WERI-Rb-1 (cell line): ENCODE measurements around the gene MAN1B1.
A peak's percentile ranks its signal among the peaks of the same experiment; 100 is the strongest.

Experiments used
- DNase-seq: peaks from one replicate; pipeline ENCODE4 v3.0.0-alpha.2; 2020
- H3K27ac ChIP-seq: fragments of 250-450 bp; sonication (Bioruptor Pico); 2 replicates; pipeline ENCODE4 v1.5.1; 2020; ENCODE audit warnings: mild to moderate bottlenecking, moderate library complexity
- H3K27me3 ChIP-seq: fragments of 250-450 bp; sonication (Bioruptor Pico); 2 replicates; pipeline ENCODE4 v1.5.1; 2021; ENCODE audit warnings: mild to moderate bottlenecking, low read depth, moderate library complexity; ENCODE audit not compliant: insufficient read depth, severe bottlenecking
- H3K36me3 ChIP-seq: fragments of 250-450 bp; sonication (Bioruptor Pico); 2 replicates; pipeline ENCODE4 v1.5.1; 2020; ENCODE audit warnings: mild to moderate bottlenecking, moderate library complexity
- H3K4me3 ChIP-seq: 2 replicates; pipeline ENCODE4 v1.5.1; 2011; ENCODE audit warnings: low read depth, mild to moderate bottlenecking, control low read depth, low read length
- H3K9me3 ChIP-seq: fragments of 250-450 bp; sonication (Bioruptor Pico); 2 replicates; pipeline ENCODE4 v1.5.1; 2021; ENCODE audit warnings: mild to moderate bottlenecking, moderate library complexity; ENCODE audit not compliant: severe bottlenecking
- TF ChIP-seq, protein P1 (sequence below): IDR thresholded peaks from 2 replicates; pipeline ENCODE4 v1.5.1; 2011; ENCODE audit warnings: low read depth, mild to moderate bottlenecking, control low read depth, inconsistent platforms, low read length

The MAN1B1 gene

GRCh38 chr9:137077010-137077747, 9.6 kb upstream of the MAN1B1 start, which contains the start of gene UAP1L1:
Gene UAP1L1 (plus strand): TSS chr9:137077517. CDS start chr9:137077533, 16 bp downstream.
- H3K27me3 ChIP-seq: no peaks in the 10 kb centered on the region
- H3K36me3 ChIP-seq: peaks cover 35% of the 10 kb centered on the region
- DNase-seq: peak; percentile 89
- H3K27ac ChIP-seq: peak within 1 kb of the TSS; percentile 92
- peak within 1 kb of the TSS; percentile 74 for H3K4me3 ChIP-seq
- TF ChIP-seq, protein P1, sequence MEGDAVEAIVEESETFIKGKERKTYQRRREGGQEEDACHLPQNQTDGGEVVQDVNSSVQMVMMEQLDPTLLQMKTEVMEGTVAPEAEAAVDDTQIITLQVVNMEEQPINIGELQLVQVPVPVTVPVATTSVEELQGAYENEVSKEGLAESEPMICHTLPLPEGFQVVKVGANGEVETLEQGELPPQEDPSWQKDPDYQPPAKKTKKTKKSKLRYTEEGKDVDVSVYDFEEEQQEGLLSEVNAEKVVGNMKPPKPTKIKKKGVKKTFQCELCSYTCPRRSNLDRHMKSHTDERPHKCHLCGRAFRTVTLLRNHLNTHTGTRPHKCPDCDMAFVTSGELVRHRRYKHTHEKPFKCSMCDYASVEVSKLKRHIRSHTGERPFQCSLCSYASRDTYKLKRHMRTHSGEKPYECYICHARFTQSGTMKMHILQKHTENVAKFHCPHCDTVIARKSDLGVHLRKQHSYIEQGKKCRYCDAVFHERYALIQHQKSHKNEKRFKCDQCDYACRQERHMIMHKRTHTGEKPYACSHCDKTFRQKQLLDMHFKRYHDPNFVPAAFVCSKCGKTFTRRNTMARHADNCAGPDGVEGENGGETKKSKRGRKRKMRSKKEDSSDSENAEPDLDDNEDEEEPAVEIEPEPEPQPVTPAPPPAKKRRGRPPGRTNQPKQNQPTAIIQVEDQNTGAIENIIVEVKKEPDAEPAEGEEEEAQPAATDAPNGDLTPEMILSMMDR: no peak
- no peaks in the 10 kb centered on the region for H3K9me3 ChIP-seq

DNA sequence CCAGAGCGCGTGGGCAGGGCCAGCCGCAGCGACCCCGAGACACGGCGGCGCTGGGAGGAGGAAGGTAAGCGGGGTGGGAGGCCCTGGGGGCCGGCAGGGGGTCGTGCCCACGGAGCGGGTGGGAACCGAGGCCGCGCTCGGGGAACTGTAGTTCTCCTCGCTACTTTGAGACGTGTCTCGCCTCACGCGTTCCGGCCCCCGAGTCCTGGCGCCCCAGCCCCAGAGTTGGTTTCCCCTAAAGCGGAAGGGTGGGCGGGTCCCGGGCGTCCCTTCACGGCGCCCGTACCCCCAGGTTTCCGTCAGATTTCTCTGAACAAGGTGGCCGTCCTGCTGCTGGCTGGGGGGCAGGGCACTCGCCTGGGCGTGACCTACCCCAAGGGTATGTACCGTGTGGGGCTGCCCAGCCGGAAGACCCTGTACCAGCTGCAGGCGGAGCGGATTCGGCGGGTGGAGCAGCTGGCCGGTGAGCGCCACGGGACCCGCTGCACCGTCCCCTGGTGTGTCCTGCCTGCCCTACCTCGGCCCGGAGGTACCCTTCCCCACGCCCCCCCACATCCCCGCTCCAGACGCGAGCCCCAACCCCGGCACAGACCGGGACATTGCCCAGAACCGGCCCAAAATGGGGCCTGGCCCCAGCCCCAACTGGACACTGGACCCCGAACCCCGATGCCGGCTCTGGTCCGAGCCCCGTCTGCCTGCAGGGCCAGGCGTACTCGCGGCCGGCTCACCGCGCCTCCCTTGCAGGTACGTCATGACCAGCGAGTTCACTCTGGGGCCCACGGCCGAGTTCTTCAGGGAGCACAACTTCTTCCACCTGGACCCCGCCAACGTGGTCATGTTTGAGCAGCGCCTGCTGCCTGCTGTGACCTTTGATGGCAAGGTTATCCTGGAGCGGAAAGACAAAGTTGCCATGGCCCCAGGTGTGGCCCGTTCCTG, 8.8 kb upstream of the MAN1B1 start:
- TF ChIP-seq, protein P1: no peak
- Histone ChIP-seq H3K27ac (peak overlapping the region; percentile 92), H3K27me3 (no peaks in the 10 kb centered on the region), H3K9me3 (no peaks in the 10 kb centered on the region), H3K36me3 (peaks cover 43% of the 10 kb centered on the region), H3K4me3 (peak overlapping the region; percentile 74)
- DNase-seq: no peak

DNA sequence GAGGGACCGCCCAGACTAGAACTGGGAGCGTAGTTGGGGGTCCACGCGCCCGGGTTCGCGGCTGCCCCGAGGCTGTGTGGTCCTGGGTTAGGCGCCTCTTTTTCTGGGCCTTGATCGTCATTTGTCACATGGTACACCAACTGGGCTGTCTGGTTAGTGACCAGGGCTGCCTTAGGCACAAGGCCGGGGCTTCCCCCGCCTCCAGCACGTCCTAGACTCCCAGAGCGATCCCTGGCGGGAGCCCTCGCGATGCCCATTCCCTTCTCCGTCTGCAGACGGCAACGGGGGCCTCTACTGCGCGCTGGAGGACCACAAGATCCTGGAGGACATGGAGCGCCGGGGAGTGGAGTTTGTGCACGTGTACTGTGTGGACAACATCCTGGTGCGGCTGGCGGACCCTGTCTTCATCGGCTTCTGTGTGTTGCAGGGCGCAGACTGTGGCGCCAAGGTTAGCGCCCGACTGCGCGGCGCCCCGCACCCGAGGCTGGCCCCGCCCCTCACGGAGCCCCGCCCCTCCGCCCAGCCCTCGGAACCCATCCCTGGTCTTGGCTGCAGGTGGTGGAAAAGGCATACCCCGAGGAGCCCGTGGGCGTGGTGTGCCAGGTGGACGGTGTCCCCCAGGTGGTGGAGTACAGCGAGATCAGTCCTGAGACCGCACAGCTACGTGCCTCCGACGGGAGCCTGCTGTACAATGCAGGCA, 7.9 kb upstream of the MAN1B1 start:
- H3K27me3 ChIP-seq: no peaks in the 10 kb centered on the region
- no peak overlapping the region for H3K27ac ChIP-seq
- H3K36me3 ChIP-seq: peaks cover 47% of the 10 kb centered on the region
- no peak overlapping the region for H3K4me3 ChIP-seq
- TF ChIP-seq, protein P1: no peak
- H3K9me3 ChIP-seq: no peaks in the 10 kb centered on the region
- DNase-seq: no peak

DNA sequence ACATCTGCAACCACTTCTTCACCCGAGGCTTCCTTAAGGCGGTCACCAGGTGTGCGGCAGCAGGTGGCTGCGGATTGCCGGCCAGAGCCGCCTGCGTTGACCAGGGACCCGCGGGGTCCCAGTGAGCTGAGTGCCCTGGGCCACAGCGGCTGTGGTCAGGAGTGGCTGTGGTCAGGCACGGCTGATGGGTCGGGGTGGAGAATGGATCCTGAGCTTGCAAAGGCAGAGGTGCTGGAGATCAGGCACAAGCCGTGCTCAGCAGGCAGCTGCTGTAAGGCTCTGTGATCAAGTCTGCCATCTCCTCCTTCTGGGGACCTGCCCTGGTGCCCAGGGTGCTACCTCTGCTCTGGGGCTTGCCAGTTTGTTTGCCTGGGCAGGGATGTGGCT, 7.4 kb upstream of the MAN1B1 start:
- DNase-seq: no peak
- H3K9me3 ChIP-seq: no peaks in the 10 kb centered on the region
- H3K27ac ChIP-seq: no peak overlapping the region
- peaks cover 52% of the 10 kb centered on the region for H3K36me3 ChIP-seq
- H3K27me3 ChIP-seq: no peaks in the 10 kb centered on the region
- no peak overlapping the region for H3K4me3 ChIP-seq
- TF ChIP-seq, protein P1: no peak

DNA sequence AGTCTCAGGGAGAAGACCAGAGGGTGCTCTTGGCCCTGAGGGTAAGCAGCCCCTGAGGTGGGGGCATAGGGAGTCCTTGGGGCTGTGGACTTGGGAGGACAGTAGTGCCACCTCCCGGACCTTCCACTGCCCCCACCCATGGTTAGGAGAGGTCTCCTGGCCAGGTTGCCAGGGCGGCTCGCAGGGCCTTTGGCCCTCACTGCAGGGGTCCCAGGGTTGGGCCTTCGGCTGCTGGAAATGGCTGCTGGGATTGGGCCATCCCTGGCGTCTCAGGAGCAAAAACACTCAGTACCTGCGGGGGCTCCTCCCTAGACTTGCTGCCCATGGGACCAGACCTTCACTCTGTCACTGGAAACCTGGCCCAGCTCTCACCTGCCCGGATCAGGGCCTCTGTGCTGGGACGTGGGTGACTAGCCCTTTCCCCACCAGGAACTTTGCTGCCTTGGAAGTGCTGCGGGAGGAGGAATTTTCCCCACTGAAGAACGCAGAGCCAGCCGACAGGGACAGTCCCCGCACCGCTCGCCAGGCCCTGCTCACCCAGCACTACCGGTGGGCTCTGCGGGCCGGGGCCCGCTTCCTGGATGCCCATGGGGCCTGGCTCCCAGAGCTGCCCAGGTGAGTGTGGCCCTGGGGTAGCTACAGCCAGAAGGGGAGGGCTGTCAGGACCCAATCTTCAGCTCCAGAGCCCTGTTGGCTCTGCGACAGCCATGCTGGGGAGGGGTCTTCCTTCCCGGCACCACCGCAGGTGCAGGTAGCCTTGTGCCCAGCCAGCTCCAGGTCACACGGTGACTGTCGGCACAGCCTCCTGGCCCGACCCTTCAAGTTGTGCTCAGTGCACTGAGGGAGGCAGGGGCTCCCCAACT, 6.3 kb upstream of the MAN1B1 start:
- H3K27me3 ChIP-seq: no peaks in the 10 kb centered on the region
- H3K36me3 ChIP-seq: peaks cover 56% of the 10 kb centered on the region
- H3K27ac ChIP-seq: no peak overlapping the region
- TF ChIP-seq, protein P1: no peak
- H3K4me3 ChIP-seq: no peak overlapping the region
- no peaks in the 10 kb centered on the region for H3K9me3 ChIP-seq
- DNase-seq: no peak
